Measurements from ENCODE around the gene TBC1D30.

DNA sequence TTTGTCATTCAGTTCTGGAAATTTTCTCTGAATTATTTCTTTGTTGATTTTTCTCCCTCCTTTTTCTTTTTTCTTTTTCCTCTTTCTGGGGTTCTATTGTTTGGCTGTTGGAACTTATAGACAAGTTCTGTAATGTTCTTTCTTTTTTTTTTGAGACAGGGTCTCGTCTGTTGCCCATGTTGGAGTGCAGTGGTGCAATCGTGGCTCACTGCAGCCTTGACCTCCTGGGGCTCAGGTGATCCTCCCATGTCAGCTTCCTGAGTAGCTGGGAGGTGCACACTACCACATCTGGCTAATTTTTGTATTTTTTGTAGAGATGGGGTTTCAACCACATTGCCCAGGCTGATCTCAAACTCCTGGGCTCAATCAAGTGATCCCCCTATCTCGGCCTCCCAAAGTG lies 30.1 kb upstream of the TBC1D30 start:
- TF ChIP-seq, protein P1, sequence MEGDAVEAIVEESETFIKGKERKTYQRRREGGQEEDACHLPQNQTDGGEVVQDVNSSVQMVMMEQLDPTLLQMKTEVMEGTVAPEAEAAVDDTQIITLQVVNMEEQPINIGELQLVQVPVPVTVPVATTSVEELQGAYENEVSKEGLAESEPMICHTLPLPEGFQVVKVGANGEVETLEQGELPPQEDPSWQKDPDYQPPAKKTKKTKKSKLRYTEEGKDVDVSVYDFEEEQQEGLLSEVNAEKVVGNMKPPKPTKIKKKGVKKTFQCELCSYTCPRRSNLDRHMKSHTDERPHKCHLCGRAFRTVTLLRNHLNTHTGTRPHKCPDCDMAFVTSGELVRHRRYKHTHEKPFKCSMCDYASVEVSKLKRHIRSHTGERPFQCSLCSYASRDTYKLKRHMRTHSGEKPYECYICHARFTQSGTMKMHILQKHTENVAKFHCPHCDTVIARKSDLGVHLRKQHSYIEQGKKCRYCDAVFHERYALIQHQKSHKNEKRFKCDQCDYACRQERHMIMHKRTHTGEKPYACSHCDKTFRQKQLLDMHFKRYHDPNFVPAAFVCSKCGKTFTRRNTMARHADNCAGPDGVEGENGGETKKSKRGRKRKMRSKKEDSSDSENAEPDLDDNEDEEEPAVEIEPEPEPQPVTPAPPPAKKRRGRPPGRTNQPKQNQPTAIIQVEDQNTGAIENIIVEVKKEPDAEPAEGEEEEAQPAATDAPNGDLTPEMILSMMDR (conservative IDR thresholded peaks at IDR 0.05): no peak
- no peak for TF ChIP-seq ZFX (IDR thresholded peaks at IDR 0.05)
